HepG2 (cell line): ENCODE measurements around the gene CLDN15. TPM values are rescaled to one million over a fixed set of nuclear protein-coding genes. Genes with fewer than 3 reads are reported as not detected.

Source experiments
- FOXP1 ChIP-seq, 2 experiments: fragments of 450-650 bp in 1 of 2; IDR thresholded peaks; 2 replicates each; pipeline ENCODE4 v1.6.1; 2017 to 2018; ENCODE audit warnings: antibody characterized with exemption in 1 of 2
- GMEB1 ChIP-seq: sonication (generic); formaldehyde crosslinking; IDR thresholded peaks from 2 replicates; pipeline ENCODE4 v1.5.1; 2020; ENCODE audit warnings: missing genetic modification reagents, mild to moderate bottlenecking, borderline replicate concordance
- HOXA9 ChIP-seq: sonication (generic); formaldehyde crosslinking; IDR thresholded peaks from 2 replicates; pipeline ENCODE4 v1.8.1; 2022; ENCODE audit warnings: missing genetic modification reagents, mild to moderate bottlenecking, moderate library complexity, borderline replicate concordance
- MBNL3 ChIP-seq: fragments of 250-450 bp; sonication (Bioruptor Pico); conservative IDR thresholded peaks from 2 replicates; pipeline ENCODE4 v1.8.0; 2022; ENCODE audit warnings: mild to moderate bottlenecking, inconsistent platforms
- MIER3 ChIP-seq: IDR thresholded peaks from 2 replicates; pipeline ENCODE4 v1.6.1; 2016; ENCODE audit warnings: missing compliant biosample characterization, borderline replicate concordance
- MXD4 ChIP-seq: IDR thresholded peaks from 2 replicates; pipeline ENCODE4 v1.6.1; 2016; ENCODE audit warnings: mild to moderate bottlenecking, missing biosample characterization, missing genetic modification reagents
- NFIB ChIP-seq: sonication (generic); formaldehyde crosslinking; IDR thresholded peaks from 2 replicates; pipeline ENCODE4 v1.9.0; 2021; ENCODE audit warnings: missing genetic modification reagents, mild to moderate bottlenecking, borderline replicate concordance
- NR2F1 ChIP-seq, 2 experiments: fragments of 450-650 bp in 1 of 2; formaldehyde crosslinking in 1 of 2; IDR thresholded peaks; 2 replicates each; pipeline versions ENCODE4 v1.5.0 to v1.6.1; 2016 to 2020; ENCODE audit warnings: mild to moderate bottlenecking in 1 of 2, missing compliant biosample characterization in 1 of 2, missing genetic modification reagents in 1 of 2, moderate library complexity in 1 of 2
- SIX4 ChIP-seq: sonication (generic); formaldehyde crosslinking; IDR thresholded peaks from 2 replicates; pipeline ENCODE4 v1.4.0; 2020; ENCODE audit warnings: missing genetic modification reagents
- SPEN ChIP-seq: sonication (generic); formaldehyde crosslinking; IDR thresholded peaks from 2 replicates; pipeline ENCODE4 v1.5.1; 2020; ENCODE audit warnings: low read depth, mild to moderate bottlenecking, missing genetic modification reagents
- SRF ChIP-seq: IDR thresholded peaks from 2 replicates; pipeline ENCODE4 v1.6.1; 2011; ENCODE audit warnings: mild to moderate bottlenecking, low read depth, low read length, moderate library complexity
- ZBTB26 ChIP-seq: IDR thresholded peaks from 2 replicates; pipeline ENCODE4 v1.6.1; 2016; ENCODE audit warnings: missing compliant biosample characterization, missing genetic modification reagents, borderline replicate concordance
- ZBTB4 ChIP-seq: sonication (generic); formaldehyde crosslinking; IDR thresholded peaks from 2 replicates; pipeline ENCODE4 v1.4.0; 2020; ENCODE audit warnings: missing genetic modification reagents, mild to moderate bottlenecking, borderline replicate concordance
- ZBTB44 ChIP-seq: sonication (generic); formaldehyde crosslinking; IDR thresholded peaks from 2 replicates; pipeline ENCODE4 v1.4.0; 2020; ENCODE audit warnings: missing genetic modification reagents
- ZEB1 ChIP-seq: IDR thresholded peaks from 2 replicates; pipeline ENCODE4 v1.6.1; 2012; ENCODE audit warnings: mild to moderate bottlenecking, low read depth, inconsistent platforms; ENCODE audit not compliant: insufficient replicate concordance
- ZFY ChIP-seq: sonication (generic); formaldehyde crosslinking; IDR thresholded peaks from 2 replicates; pipeline ENCODE4 v1.4.0; 2020; ENCODE audit warnings: missing genetic modification reagents
- ZNF205 ChIP-seq: IDR thresholded peaks from 2 replicates; pipeline ENCODE4 v1.6.1; 2018; ENCODE audit warnings: missing biosample characterization, missing genetic modification reagents
- ZNF224 ChIP-seq: sonication (generic); formaldehyde crosslinking; IDR thresholded peaks from 2 replicates; pipeline ENCODE4 v1.5.0; 2020; ENCODE audit warnings: mild to moderate bottlenecking, missing genetic modification reagents
- ZNF367 ChIP-seq: sonication (generic); formaldehyde crosslinking; IDR thresholded peaks from 2 replicates; pipeline ENCODE4 v1.4.0; 2020; ENCODE audit warnings: missing genetic modification reagents, borderline replicate concordance
- ZNF792 ChIP-seq: IDR thresholded peaks from 2 replicates; pipeline ENCODE4 v1.6.1; 2016
- ZSCAN20 ChIP-seq: sonication (generic); formaldehyde crosslinking; IDR thresholded peaks from 2 replicates; pipeline ENCODE4 v1.4.0; 2020; ENCODE audit warnings: missing genetic modification reagents, mild to moderate bottlenecking, borderline replicate concordance
- ZSCAN31 ChIP-seq: sonication (generic); formaldehyde crosslinking; IDR thresholded peaks from 2 replicates; pipeline ENCODE4 v1.5.0; 2020; ENCODE audit warnings: low read depth, mild to moderate bottlenecking, missing genetic modification reagents
- polyA plus RNA-seq, 8 experiments: library from polyadenylated mRNA; depleted of rRNA in 3 of 8; stranded (reverse) in 7 of 8; unstranded in 1 of 8; fragments of >200 nt; fragmentation: Illumina TruSeq in 4 of 8; extraction: Trizol in 4 of 8; gene quantifications; 2 replicates each; pipeline versions ENCODE4 v1.2.1 to v1.2.3, GENCODE V29; 2011 to 2016; ENCODE audit warnings: low read depth in 4 of 8, missing spikeins in 1 of 8, mixed read lengths in 1 of 8; ENCODE audit not compliant: insufficient read depth in 1 of 8
- total RNA-seq, 5 experiments: library from RNA; depleted of rRNA; stranded (reverse); fragments of >200 nt; fragmentation: Illumina TruSeq; extraction: Trizol; gene quantifications; 2 replicates each; pipeline ENCODE4 v1.2.3, GENCODE V29; 2016; ENCODE audit warnings: low read depth in 1 of 5

Gene CLDN15
- total and polyA plus RNA-seq, 2 of the 13 experiments (the other 11 are each of a cell fraction or from before 2014, with no cell fraction given): 7.1 to 17.8 TPM

- TF ChIP-seq ZBTB4 (CRISPR knock-in tag) (no peak), ZBTB26 (CRISPR knock-in tag) (no peak), NFIB (CRISPR knock-in tag) (no peak), ZSCAN20 (CRISPR knock-in tag) (peak; percentile 93), ZEB1 (no peak), MBNL3 (CRISPR knock-in tag) (no peak), NR2F1 (CRISPR knock-in tag; IDR thresholded peaks at IDR 0.05) (no peak), ZNF205 (peak; percentile 39; the same call in 1 of the 2 replicates), HOXA9 (CRISPR knock-in tag) (no peak), SPEN (CRISPR knock-in tag) (peak; percentile 87), ZNF367 (CRISPR knock-in tag) (no peak), SIX4 (no peak), MXD4 (CRISPR knock-in tag) (no peak), FOXP1 (IDR thresholded peaks at IDR 0.05) (no peak), FOXP1 (CRISPR knock-in tag; IDR thresholded peaks at IDR 0.05) (no peak), ZFY (peak; percentile 91), ZNF792 (no peak), ZNF224 (CRISPR knock-in tag) (no peak), GMEB1 (CRISPR knock-in tag) (peak; percentile 48; the same call in 1 of the 2 replicates), SRF (no peak), ZBTB44 (CRISPR knock-in tag) (no peak), ZSCAN31 (CRISPR knock-in tag) (peak; percentile 67; the same call in 1 of the 2 replicates), MIER3 (no peak; the same call in 1 of the 2 replicates)
These were observed 14.5 kb upstream of the CLDN15 start (continued) for GRCh38 chr7:101251871-101252659.
